Small intestine (tissue), 7 donors: ENCODE results near the gene HOXC9. TPM values are rescaled to one million over a fixed set of nuclear protein-coding genes. Genes with fewer than 3 reads are reported as not detected.

Experiments
- DNase-seq, 2 donors: peaks; one replicate each; pipeline versions ENCODE4 v3.0.0 to v3.0.0-alpha.2; 2013
- FAIRE-seq: peaks from 2 replicates; lab custom pipeline; 2012; peaks lifted over from hg19 to GRCh38; lab: Jason Lieb, UNC
- H3K27ac ChIP-seq, 3 donors: one replicate each; pipeline ENCODE4 v1.5.1; 2013; ENCODE audit warnings: low read length in 2 of 3, mild to moderate bottlenecking in 2 of 3, control low read depth in 1 of 3, inconsistent platforms in 1 of 3, low read depth in 1 of 3, moderate library complexity in 1 of 3
- H3K27me3 ChIP-seq, 3 donors: one replicate each; pipeline ENCODE4 v1.6.1; 2013; ENCODE audit warnings: low read length in 3 of 3, inconsistent platforms in 1 of 3; ENCODE audit not compliant: control insufficient read depth in 3 of 3, insufficient read depth in 3 of 3
- H3K36me3 ChIP-seq, 3 donors: one replicate each; pipeline ENCODE4 v1.6.1; 2013; ENCODE audit warnings: low read length in 3 of 3, inconsistent platforms in 1 of 3, low read depth in 1 of 3, mild to moderate bottlenecking in 1 of 3, moderate library complexity in 1 of 3; ENCODE audit not compliant: control insufficient read depth in 3 of 3, insufficient read depth in 2 of 3
- H3K4me1 ChIP-seq, 3 donors: one replicate each; pipeline ENCODE4 v1.6.1; 2013; ENCODE audit warnings: low read length in 2 of 3, inconsistent platforms in 1 of 3, low read depth in 1 of 3, mild to moderate bottlenecking in 1 of 3, moderate library complexity in 1 of 3; ENCODE audit not compliant: control insufficient read depth in 3 of 3, insufficient read depth in 2 of 3
- H3K4me3 ChIP-seq, 3 donors: one replicate each; pipeline ENCODE4 v1.5.1; 2013; ENCODE audit warnings: low read length in 3 of 3, control low read depth in 1 of 3, inconsistent platforms in 1 of 3, low read depth in 1 of 3, mild to moderate bottlenecking in 1 of 3, moderate library complexity in 1 of 3
- H3K9me3 ChIP-seq, 2 donors: one replicate each; pipeline ENCODE4 v1.6.1; 2013; ENCODE audit warnings: low read depth in 1 of 2, low read length in 1 of 2; ENCODE audit not compliant: control insufficient read depth in 2 of 2, insufficient read depth in 1 of 2
- WGBS, 3 donors: extraction: QIAGEN DNeasy Blood & Tissue Kit; methylation state at CpG; one replicate each; pipeline ENCODE4 v1.1.7; 2013; 5-methylcytosine and 5-hydroxymethylcytosine counted together
- polyA plus RNA-seq, 4 donors: library from polyadenylated mRNA; stranded (reverse) in 3 of 4; unstranded in 1 of 4; fragments of 200-250 nt in 3 of 4; fragments of 120-200 nt in 1 of 4; gene quantifications; one replicate each; pipeline versions ENCODE4 v1.2.1 to v1.2.3, GENCODE V29; 2013
- donor health status: healthy with polysubstance abuse.
- donor health status: control.
- donor health status: control.
- donor health status: Bipolar disorder and iron deficiency.
- donor health status: healthy.

HOXC9 gene
- polyA plus RNA-seq, 4 donors, result 2.2 TPM; not detected in 3

- peaks cover 0 to 33% (median 2%) of the 10 kb centered on the region in 3 donors for H3K4me1 ChIP-seq
- peak overlapping the region in 1 of 3 donors; percentile 33 for H3K4me3 ChIP-seq
- 23 to 25% (median 24%) methylated on average over 3 of the region's 3 CpGs for WGBS, 3 donors
- no peaks in the 10 kb centered on the region for H3K36me3 ChIP-seq
- peaks cover 6 to 95% (median 49%) of the 10 kb centered on the region in 3 donors for H3K27me3 ChIP-seq
- no peak overlapping the region for H3K27ac ChIP-seq
- H3K9me3 ChIP-seq, result peaks cover 0 to 3% of the 10 kb centered on the region in 2 donors
- DNase-seq (no peak), FAIRE-seq (no peak)
Observed at GRCh38 chr12:54016051-54016450, 16.1 kb downstream of the HOXC9 start.

GRCh38 chr12:54016478-54016964 is 16.6 kb downstream of the HOXC9 start:
- H3K4me3 ChIP-seq, result peak overlapping the region in 1 of 3 donors; percentile 67
- peaks cover 0 to 32% (median 2%) of the 10 kb centered on the region in 3 donors for H3K4me1 ChIP-seq
- 2 to 5% (median 4%) methylated on average over 24 to 25 of the region's 25 CpGs for WGBS, 3 donors
- DNase-seq, result peak; percentile 50 to 82
- FAIRE-seq, result no peak
- H3K9me3 ChIP-seq, result peaks cover 0 to 3% of the 10 kb centered on the region in 2 donors
- peaks cover 6 to 95% (median 48%) of the 10 kb centered on the region in 3 donors for H3K27me3 ChIP-seq
- H3K27ac ChIP-seq, result peak overlapping the region in 1 of 3 donors; percentile 82
- no peaks in the 10 kb centered on the region for H3K36me3 ChIP-seq

- Histone ChIP-seq H3K27me3 (peaks cover 6 to 98% (median 48%) of the 10 kb centered on the region in 3 donors), H3K4me1 (peaks cover 0 to 32% (median 2%) of the 10 kb centered on the region in 3 donors), H3K4me3 (peak overlapping the region in 2 of 3 donors; percentile 50 to 67), H3K36me3 (no peaks in the 10 kb centered on the region), H3K27ac (peak overlapping the region in 1 of 3 donors; percentile 82), H3K9me3 (peaks cover 0 to 3% of the 10 kb centered on the region in 2 donors)
- no peak for DNase-seq
- WGBS, 3 donors, result 2 to 3% (median 3%) methylated on average over 21 to 24 of the region's 24 CpGs
- no peak for FAIRE-seq
Observed at GRCh38 chr12:54017027-54017788, 17.2 kb downstream of the HOXC9 start.

GRCh38 chr12:54017878-54018467 is 18.0 kb downstream of the HOXC9 start:
- peaks cover 6 to 96% (median 47%) of the 10 kb centered on the region in 3 donors for H3K27me3 ChIP-seq
- peak overlapping the region; percentile 5 to 89 (median 82) for H3K27ac ChIP-seq
- H3K4me1 ChIP-seq, result peaks cover 0 to 32% (median 2%) of the 10 kb centered on the region in 3 donors
- peak; percentile 59 to 89 for DNase-seq
- whole genome bisulfite sequencing, 3 donors, result 1 to 3% (median 3%) methylated on average over 22 to 34 of the region's 34 CpGs
- peaks cover 0 to 3% of the 10 kb centered on the region in 2 donors for H3K9me3 ChIP-seq
- H3K36me3 ChIP-seq, result no peaks in the 10 kb centered on the region
- FAIRE-seq, result no peak
- H3K4me3 ChIP-seq, result peak overlapping the region in 2 of 3 donors; percentile 50 to 67

GRCh38 chr12:54018468-54018984 is 18.6 kb downstream of the HOXC9 start:
- H3K27ac ChIP-seq, result peak overlapping the region; percentile 5 to 89 (median 82)
- whole genome bisulfite sequencing, 3 donors, result 12 to 26% (median 23%) methylated on average over 29 of the region's 29 CpGs
- H3K36me3 ChIP-seq, result no peaks in the 10 kb centered on the region
- peaks cover 0 to 3% of the 10 kb centered on the region in 2 donors for H3K9me3 ChIP-seq
- H3K4me1 ChIP-seq, result peaks cover 0 to 32% (median 2%) of the 10 kb centered on the region in 3 donors
- FAIRE-seq, result no peak
- peak in 1 of 2 donors; percentile 58 for DNase-seq
- H3K4me3 ChIP-seq, result peak overlapping the region in 2 of 3 donors; percentile 50 to 67
- peaks cover 6 to 96% (median 45%) of the 10 kb centered on the region in 3 donors for H3K27me3 ChIP-seq

GRCh38 chr12:54019091-54019811 is 19.3 kb downstream of the HOXC9 start:
- DNase-seq (no peak), FAIRE-seq (no peak)
- Histone ChIP-seq H3K9me3 (peaks cover 0 to 3% of the 10 kb centered on the region in 2 donors), H3K4me3 (peak overlapping the region in 1 of 3 donors; percentile 67), H3K27me3 (peaks cover 5 to 96% (median 46%) of the 10 kb centered on the region in 3 donors), H3K4me1 (peaks cover 0 to 32% (median 2%) of the 10 kb centered on the region in 3 donors), H3K27ac (peak overlapping the region; percentile 21 to 85 (median 82)), H3K36me3 (no peaks in the 10 kb centered on the region)
- WGBS, 3 donors, result 39 to 55% (median 53%) methylated on average over 40 to 43 of the region's 43 CpGs

- H3K4me1 ChIP-seq, result peaks cover 0 to 32% (median 2%) of the 10 kb centered on the region in 3 donors
- FAIRE-seq, result no peak
Observed at GRCh38 chr12:54019924-54020590, 20.1 kb downstream of the HOXC9 start.

More at GRCh38 chr12:54019924-54020590, 20.1 kb downstream of the HOXC9 start:
- Histone ChIP-seq H3K27ac (peak overlapping the region in 2 of 3 donors; percentile 41 to 85), H3K4me3 (peak overlapping the region in 1 of 3 donors; percentile 9), H3K9me3 (peaks cover 0 to 3% of the 10 kb centered on the region in 2 donors), H3K36me3 (no peaks in the 10 kb centered on the region), H3K27me3 (peaks cover 6 to 95% (median 48%) of the 10 kb centered on the region in 3 donors)
- DNase-seq, result no peak
- WGBS, 3 donors, result 35 to 44% (median 37%) methylated on average over 10 of the region's 10 CpGs
